ENCODE results near the gene EFCAB6. TPM values are rescaled to one million over a fixed set of nuclear protein-coding genes. Genes with fewer than 3 reads are reported as not detected.

EFCAB6 gene
- total and polyA plus RNA-seq, 10 of the 15 experiments (the other 5 are each of a cell fraction or from before 2014, with no cell fraction given) = 0.05 to 0.42 (median 0.19) TPM

- no peak for ATAC-seq
Measured at GRCh38 chr22:43853328-43853931, 41.3 kb upstream of the EFCAB6 start.

More at GRCh38 chr22:43853328-43853931, 41.3 kb upstream of the EFCAB6 start:
- Histone ChIP-seq H3K27ac (ENCODE audit: control insufficient read depth, insufficient read depth) (no peak overlapping the region), H3K79me2 (ENCODE audit: control insufficient read depth, insufficient read depth, low read length) (no peaks in the 10 kb centered on the region), H2AFZ (ENCODE audit: control insufficient read depth, low read depth, low read length) (no peak overlapping the region), H3K27me3 (replicated peaks in 1 of 2; ENCODE audit: control insufficient read depth in 2 of 2, insufficient read depth in 2 of 2, low read length in 1 of 2) (peaks cover 0 to 4% of the 10 kb centered on the region in 2 experiments; a peak in 3 of 4 replicates), H3K9me3 (replicated peaks; ENCODE audit: control insufficient read depth, insufficient read depth, low read length) (no peaks in the 10 kb centered on the region), H3K4me3 (no peak overlapping the region), H3K4me2 (ENCODE audit: control insufficient read depth, insufficient read depth) (no peak overlapping the region), H3K4me1 (ENCODE audit: control insufficient read depth, insufficient read depth, low read length) (no peaks in the 10 kb centered on the region), H3K9ac (ENCODE audit: control insufficient read depth, insufficient read depth, low read length) (no peak overlapping the region), H4K20me1 (ENCODE audit: control insufficient read depth, insufficient read depth) (no peaks in the 10 kb centered on the region), H3K36me3 (ENCODE audit: control insufficient read depth in 2 of 2, insufficient read depth in 2 of 2, low read length in 1 of 2) (no peaks in the 10 kb centered on the region)
- TF ChIP-seq BMI1 (IDR thresholded peaks at IDR 0.05; ENCODE audit: borderline replicate concordance) (no peak), MEF2A (IDR thresholded peaks at IDR 0.05; ENCODE audit: insufficient read depth, low read depth, low read length) (no peak), ASH2L (IDR thresholded peaks at IDR 0.05; ENCODE audit: borderline replicate concordance, low read depth) (no peak), BCL11A (IDR thresholded peaks at IDR 0.05; ENCODE audit: low read depth, low read length) (no peak), NBN (IDR thresholded peaks at IDR 0.05) (no peak), EGR1 (IDR thresholded peaks at IDR 0.05; ENCODE audit: borderline replicate concordance in 1 of 2, low read depth in 2 of 2, low read length in 2 of 2) (no peak), CUX1 (IDR thresholded peaks at IDR 0.05; ENCODE audit: insufficient replicate concordance, low read depth, low read length) (no peak), ETV6 (conservative IDR thresholded peaks at IDR 0.05 in 1 of 2, IDR thresholded peaks at IDR 0.05 in 1 of 2; ENCODE audit: borderline replicate concordance in 1 of 2, low read depth in 1 of 2) (no peak), CBFB (IDR thresholded peaks at IDR 0.05; ENCODE audit: low read depth) (no peak)
- no TSS peak for BruUV-seq (replicated peaks)
- no peak for DNase-seq (ENCODE audit: low read depth, low spot score)
- no peak for FAIRE-seq
- in situ Hi-C loops (cut with MboI) (no loop called here), intact Hi-C loops (cut with micrococcal nuclease; ENCODE audit: unreplicated experiment) (no loop called here)
- POLR2A ChIA-PET = no interaction called here
- SMC1A ChIA-PET (ENCODE audit: uncharacterized antibody, unreplicated experiment) = no interaction called here
- CTCF ChIA-PET = interaction anchor here (0.7 to 1.7 kb wide), 2 partner anchors 30 to 517 kb away, joined by 3 to 4 read pairs; no protein-coding TSS in a partner anchor
- WGBS (ENCODE audit: insufficient coverage, insufficient replicate concordance, low lambda C conversion rate, missing lambda C conversion rate) = 35% methylated on average over 10 of the region's 10 CpGs
- RAD21 ChIA-PET (ENCODE audit: unreplicated experiment) = no interaction called here

Measured in GM12878 (cell line).